Kidney epithelial cell (primary cell): ENCODE measurements around the gene ITPRID2. TPM values are rescaled to one million over a fixed set of nuclear protein-coding genes. Genes with fewer than 3 reads are reported as not detected.

ENCODE experiments used
- DNase-seq: peaks from one replicate; pipeline ENCODE4 v3.0.0-alpha.2; 2010; ENCODE audit warnings: low read depth
- H3K27me3 ChIP-seq: 2 replicates; pipeline ENCODE4 v1.6.0; 2011; ENCODE audit warnings: low read length; ENCODE audit not compliant: control insufficient read depth, insufficient read depth
- H3K36me3 ChIP-seq: 2 replicates; pipeline ENCODE4 v1.5.1; 2011; ENCODE audit warnings: low read length; ENCODE audit not compliant: control insufficient read depth, insufficient read depth
- H3K4me3 ChIP-seq: 2 replicates; pipeline ENCODE4 v1.5.1; 2011; ENCODE audit warnings: low read depth, mild to moderate bottlenecking, control low read depth, low read length
- total RNA-seq: library from RNA; depleted of rRNA; stranded (reverse); fragments of >200 nt; gene quantifications from 2 replicates; pipeline ENCODE4 v1.2.3, GENCODE V29; 2015
- TF ChIP-seq, protein P1 (sequence below): IDR thresholded peaks from 2 replicates; pipeline ENCODE4 v1.5.1; 2011; ENCODE audit warnings: mild to moderate bottlenecking, moderate library complexity, low read length, control low read depth, inconsistent platforms; ENCODE audit not compliant: insufficient read depth, poor library complexity, severe bottlenecking

Gene ITPRID2
- total RNA-seq, 1 donor from 2014 or later, result 60.2 TPM

DNA sequence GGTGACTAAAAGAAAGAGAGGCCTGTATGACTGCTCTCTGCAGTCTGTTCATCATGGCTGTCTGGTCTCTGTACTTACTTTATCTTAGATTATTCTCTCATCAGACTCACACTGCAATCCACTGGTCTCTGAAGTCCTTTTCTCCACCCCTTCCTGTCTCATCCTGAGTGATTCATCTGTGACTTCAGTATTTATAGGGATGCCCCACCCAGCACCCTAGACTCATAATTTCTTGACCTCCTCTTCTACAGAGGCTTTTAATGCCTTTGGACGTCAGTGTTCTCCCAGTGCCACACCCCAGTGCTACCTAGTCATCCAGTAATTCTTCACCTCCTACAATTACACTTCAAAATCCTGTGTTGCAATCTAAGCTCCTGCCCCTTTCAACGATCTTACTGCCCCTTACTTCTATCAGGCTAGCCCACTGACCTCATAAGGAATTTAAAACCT, 14.9 kb upstream of the ITPRID2 start:
- Histone ChIP-seq H3K27me3 (no peaks in the 10 kb centered on the region), H3K36me3 (no peaks in the 10 kb centered on the region), H3K4me3 (no peak overlapping the region)
- DNase-seq, result peak; percentile 53
- TF ChIP-seq, protein P1, sequence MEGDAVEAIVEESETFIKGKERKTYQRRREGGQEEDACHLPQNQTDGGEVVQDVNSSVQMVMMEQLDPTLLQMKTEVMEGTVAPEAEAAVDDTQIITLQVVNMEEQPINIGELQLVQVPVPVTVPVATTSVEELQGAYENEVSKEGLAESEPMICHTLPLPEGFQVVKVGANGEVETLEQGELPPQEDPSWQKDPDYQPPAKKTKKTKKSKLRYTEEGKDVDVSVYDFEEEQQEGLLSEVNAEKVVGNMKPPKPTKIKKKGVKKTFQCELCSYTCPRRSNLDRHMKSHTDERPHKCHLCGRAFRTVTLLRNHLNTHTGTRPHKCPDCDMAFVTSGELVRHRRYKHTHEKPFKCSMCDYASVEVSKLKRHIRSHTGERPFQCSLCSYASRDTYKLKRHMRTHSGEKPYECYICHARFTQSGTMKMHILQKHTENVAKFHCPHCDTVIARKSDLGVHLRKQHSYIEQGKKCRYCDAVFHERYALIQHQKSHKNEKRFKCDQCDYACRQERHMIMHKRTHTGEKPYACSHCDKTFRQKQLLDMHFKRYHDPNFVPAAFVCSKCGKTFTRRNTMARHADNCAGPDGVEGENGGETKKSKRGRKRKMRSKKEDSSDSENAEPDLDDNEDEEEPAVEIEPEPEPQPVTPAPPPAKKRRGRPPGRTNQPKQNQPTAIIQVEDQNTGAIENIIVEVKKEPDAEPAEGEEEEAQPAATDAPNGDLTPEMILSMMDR, result no peak

DNA sequence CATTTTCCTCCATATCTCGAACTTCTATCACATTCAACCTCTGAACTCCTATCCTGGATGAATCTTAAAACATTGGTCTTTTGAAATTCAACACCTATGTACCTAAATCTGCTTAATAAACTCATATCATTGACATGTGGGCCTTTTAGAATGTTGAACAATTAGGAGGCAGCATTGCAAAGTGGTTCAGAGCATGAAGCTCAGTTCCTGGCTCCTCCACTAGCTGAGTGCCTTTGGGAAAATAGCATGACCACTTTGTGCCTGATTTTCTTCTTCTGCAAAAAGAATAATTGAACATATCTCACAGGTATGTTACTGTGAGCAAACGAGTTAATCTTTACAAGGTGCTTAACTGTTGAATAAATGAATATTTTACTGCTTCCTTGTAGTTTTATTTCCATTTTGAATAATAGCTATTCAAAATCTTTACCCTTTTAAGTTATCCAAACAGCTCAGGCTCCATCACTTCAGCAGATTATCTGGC, 14.3 kb upstream of the ITPRID2 start:
- no peak for DNase-seq
- Histone ChIP-seq H3K27me3 (no peaks in the 10 kb centered on the region), H3K36me3 (no peaks in the 10 kb centered on the region), H3K4me3 (no peak overlapping the region)
- TF ChIP-seq, protein P1, result no peak

DNA sequence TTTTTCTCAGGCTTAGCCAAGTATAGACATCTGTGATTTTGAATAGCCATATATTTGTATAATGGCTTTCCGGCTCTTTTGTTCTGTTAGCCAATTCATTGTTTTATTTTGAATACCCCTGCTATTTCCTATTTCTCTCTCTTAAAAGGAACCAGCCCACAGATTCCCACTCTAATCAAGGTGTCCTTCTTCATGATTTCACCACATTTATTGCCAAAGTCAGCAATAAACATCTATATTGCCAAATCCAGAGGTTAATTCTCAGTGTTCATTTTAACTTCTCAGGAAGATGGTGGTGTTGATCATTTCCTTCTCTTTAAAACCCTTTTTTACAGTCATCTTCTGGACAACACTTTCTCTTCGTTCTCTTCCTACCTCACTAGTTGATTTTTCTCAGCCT, 13.1 kb upstream of the ITPRID2 start:
- no peaks in the 10 kb centered on the region for H3K27me3 ChIP-seq
- no peak for DNase-seq
- TF ChIP-seq, protein P1, result no peak
- no peaks in the 10 kb centered on the region for H3K36me3 ChIP-seq
- H3K4me3 ChIP-seq, result no peak overlapping the region

DNA sequence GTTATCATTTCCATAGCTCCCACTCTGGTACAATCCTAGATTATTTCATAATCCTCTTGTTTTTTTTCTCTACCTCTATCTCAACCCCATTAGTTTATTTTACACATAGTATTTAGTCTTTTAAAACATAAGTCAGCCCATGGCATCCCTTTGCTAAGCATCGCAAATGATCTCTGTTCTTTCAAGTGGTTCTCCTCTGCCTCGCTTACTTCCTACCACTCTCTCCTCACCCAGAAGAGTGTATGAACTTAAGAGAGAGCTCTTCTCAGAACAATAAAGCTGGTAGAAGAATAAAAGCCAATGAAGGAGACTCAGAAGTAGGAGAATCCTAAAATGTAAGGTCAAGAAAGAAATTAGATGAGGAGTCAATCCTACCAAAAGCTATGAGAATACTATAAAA, 12.2 kb upstream of the ITPRID2 start:
- DNase-seq, result no peak
- no peak overlapping the region for H3K4me3 ChIP-seq
- TF ChIP-seq, protein P1, result no peak
- H3K27me3 ChIP-seq, result no peaks in the 10 kb centered on the region
- H3K36me3 ChIP-seq, result no peaks in the 10 kb centered on the region

DNA sequence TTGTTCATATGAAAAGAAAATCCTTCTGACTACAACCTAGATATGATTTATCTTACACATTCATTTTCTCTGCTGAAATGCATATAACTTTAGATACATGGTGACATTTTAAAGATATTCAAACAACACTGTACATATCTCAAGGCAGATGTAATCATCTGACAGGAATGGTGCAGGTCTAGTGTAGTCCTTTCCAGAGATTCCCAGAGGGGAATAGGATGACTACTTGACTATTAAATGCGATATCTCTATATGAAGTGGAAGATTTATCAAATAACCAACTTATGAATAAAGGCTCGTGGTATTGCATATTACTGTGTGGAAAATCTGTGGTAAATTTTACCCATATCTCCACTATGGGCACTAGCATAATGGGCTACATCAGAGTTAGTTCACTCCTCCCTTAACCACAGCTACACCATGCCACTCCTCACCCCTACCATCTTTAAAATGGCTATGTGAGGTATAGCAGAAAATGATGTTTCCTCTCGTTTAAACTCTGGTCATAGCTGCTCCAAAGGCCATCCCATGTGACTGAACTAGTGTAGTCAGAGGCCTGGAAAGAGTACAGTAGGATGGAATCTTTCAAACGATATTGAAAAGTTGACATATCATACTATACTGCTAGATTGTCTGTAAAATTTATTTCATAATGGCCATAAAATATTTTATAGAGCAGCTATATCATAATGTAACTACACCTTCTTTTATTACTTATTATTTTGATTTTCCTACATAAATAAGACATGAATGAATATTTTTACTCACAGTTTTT, 9.1 kb upstream of the ITPRID2 start:
- H3K36me3 ChIP-seq, result no peaks in the 10 kb centered on the region
- no peak for DNase-seq
- TF ChIP-seq, protein P1, result no peak

More for the DNA sequence above, 9.1 kb upstream of the ITPRID2 start:
- no peak overlapping the region for H3K4me3 ChIP-seq
- no peaks in the 10 kb centered on the region for H3K27me3 ChIP-seq
